ENCODE data around the gene FOXR1. TPM values are rescaled to one million over a fixed set of nuclear protein-coding genes. Genes with fewer than 3 reads are reported as not detected.

Gene FOXR1
- total RNA-seq, 4 donors from 2014 or later: not detected

- intact Hi-C loops (cut with DNase I): no loop called here
- DNase-seq (ENCODE audit: extremely low spot score): no peak
- TF ChIP-seq EP300 (IDR thresholded peaks at IDR 0.05) (no peak), POLR2A (IDR thresholded peaks at IDR 0.05; ENCODE audit: low read depth) (no peak), POLR2AphosphoS5 (IDR thresholded peaks at IDR 0.05) (no peak)
- TF ChIP-seq, protein P1, sequence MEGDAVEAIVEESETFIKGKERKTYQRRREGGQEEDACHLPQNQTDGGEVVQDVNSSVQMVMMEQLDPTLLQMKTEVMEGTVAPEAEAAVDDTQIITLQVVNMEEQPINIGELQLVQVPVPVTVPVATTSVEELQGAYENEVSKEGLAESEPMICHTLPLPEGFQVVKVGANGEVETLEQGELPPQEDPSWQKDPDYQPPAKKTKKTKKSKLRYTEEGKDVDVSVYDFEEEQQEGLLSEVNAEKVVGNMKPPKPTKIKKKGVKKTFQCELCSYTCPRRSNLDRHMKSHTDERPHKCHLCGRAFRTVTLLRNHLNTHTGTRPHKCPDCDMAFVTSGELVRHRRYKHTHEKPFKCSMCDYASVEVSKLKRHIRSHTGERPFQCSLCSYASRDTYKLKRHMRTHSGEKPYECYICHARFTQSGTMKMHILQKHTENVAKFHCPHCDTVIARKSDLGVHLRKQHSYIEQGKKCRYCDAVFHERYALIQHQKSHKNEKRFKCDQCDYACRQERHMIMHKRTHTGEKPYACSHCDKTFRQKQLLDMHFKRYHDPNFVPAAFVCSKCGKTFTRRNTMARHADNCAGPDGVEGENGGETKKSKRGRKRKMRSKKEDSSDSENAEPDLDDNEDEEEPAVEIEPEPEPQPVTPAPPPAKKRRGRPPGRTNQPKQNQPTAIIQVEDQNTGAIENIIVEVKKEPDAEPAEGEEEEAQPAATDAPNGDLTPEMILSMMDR (IDR thresholded peaks at IDR 0.05): no peak
- Histone ChIP-seq H3K9me3 (no peaks in the 10 kb centered on the region), H3K36me3 (peaks cover 0 to 36% (median 29%) of the 10 kb centered on the region in 4 donors), H3K4me3 (peak overlapping the region; percentile 68 to 94 (median 80)), H3K4me1 (peaks cover 11 to 30% (median 21%) of the 10 kb centered on the region in 4 donors), H3K27ac (replicated peaks in 1 of 4) (peak overlapping the region; percentile 80 to 87 (median 82)), H3K27me3 (no peaks in the 10 kb centered on the region)
- 54% methylated on average over 2 of the region's 13 CpGs for WGBS
Observed at GRCh38 chr11:119030029-119030328, 58.4 kb downstream of the FOXR1 start.

GRCh38 chr11:119030329-119031047, 58.9 kb downstream of the FOXR1 start, which contains the start of gene SLC37A4:
SLC37A4 (minus strand) TSS chr11:119030877.
- 0% methylated on average over 8 of the region's 67 CpGs for WGBS
- H3K9me3 ChIP-seq: no peaks in the 10 kb centered on the region
- H3K27me3 ChIP-seq: no peaks in the 10 kb centered on the region
- peak within 1 kb of the TSS; percentile 68 to 94 (median 80) for H3K4me3 ChIP-seq
- intact Hi-C loops (cut with DNase I): no loop called here
- TF ChIP-seq, protein P1 (IDR thresholded peaks at IDR 0.05): peak in 2 of 3 experiments; percentile 91 to 98
- TF ChIP-seq POLR2AphosphoS5 (IDR thresholded peaks at IDR 0.05) (peak; percentile 78 to 95), POLR2A (IDR thresholded peaks at IDR 0.05; ENCODE audit: low read depth) (no peak)
- peak within 1 kb of the TSS; percentile 80 to 87 (median 82) for H3K27ac ChIP-seq (replicated peaks in 1 of 4)
- peaks cover 0 to 31% (median 24%) of the 10 kb centered on the region in 4 donors for H3K36me3 ChIP-seq
- H3K4me1 ChIP-seq: peaks cover 9 to 30% (median 19%) of the 10 kb centered on the region in 4 donors
- DNase-seq (ENCODE audit: extremely low spot score): peak; percentile 99

Small RNA genes lying within 50 kb of the gene (small RNA-seq; reads per million reads assigned to genes)
- gene AP003392.2 (0 reads per million in 3 donors), gene RF00017 (0 reads per million in 3 donors), gene RF00019 (0 reads per million in 3 donors), gene RN7SL688P (0 reads per million in 3 donors)

Other genes with a start within 250 kb of the FOXR1 start
- gene DDX6, start 180.6 kb upstream of the FOXR1 start, total RNA-seq: 100 to 1,000 TPM in 3 of 4 donors, 10 to 100 TPM in 1; 92.9 to 113 (median 105) TPM
- under 1 TPM in 1 of 4 donors, not detected in 3; 0.17 TPM for gene CXCR5, start 87.9 kb upstream of the FOXR1 start, total RNA-seq
- 10 to 100 TPM; 19.1 to 66.2 (median 42.7) TPM for gene BCL9L, start 45.8 kb upstream of the FOXR1 start, total RNA-seq
- not detected for gene UPK2, start 15.5 kb upstream of the FOXR1 start, total RNA-seq
- gene CENATAC, start 26.4 kb downstream of the FOXR1 start, total RNA-seq: 10 to 100 TPM; 22.2 to 55.2 (median 30.8) TPM
- gene RPS25, start 46.6 kb downstream of the FOXR1 start, total RNA-seq: 1,000 to 10,000 TPM; 1,036 to 2,235 (median 1,740) TPM
- gene TRAPPC4, start 47.0 kb downstream of the FOXR1 start, total RNA-seq: 10 to 100 TPM; 38.2 to 47.2 (median 42.4) TPM
- 10 to 100 TPM in 1 of 4 donors, 1 to 10 TPM in 3; 5.8 to 11.7 (median 9.5) TPM for gene SLC37A4, start 59.1 kb downstream of the FOXR1 start, total RNA-seq
- gene HYOU1, start 85.4 kb downstream of the FOXR1 start, total RNA-seq: 10 to 100 TPM; 36.1 to 57.5 (median 52.7) TPM
- 10 to 100 TPM; 27.4 to 40.2 (median 32.4) TPM for gene VPS11, start 96.1 kb downstream of the FOXR1 start, total RNA-seq
- 1 to 10 TPM; 3.1 to 7.8 (median 6.1) TPM for gene HMBS, start 113.1 kb downstream of the FOXR1 start, total RNA-seq
- 10 to 100 TPM; 14.2 to 28.7 (median 19.9) TPM for gene DPAGT1, start 130.1 kb downstream of the FOXR1 start, total RNA-seq
- 10 to 100 TPM in 2 of 4 donors, 1 to 10 TPM in 2; 7.5 to 15.2 (median 9.4) TPM for gene C2CD2L, start 135.6 kb downstream of the FOXR1 start, total RNA-seq
- 10 to 100 TPM; 22.8 to 30.8 (median 26.4) TPM for gene HINFP, start 149.8 kb downstream of the FOXR1 start, total RNA-seq
- gene ABCG4, start 177.3 kb downstream of the FOXR1 start, total RNA-seq: 1 to 10 TPM in 1 of 4 donors, under 1 TPM in 3; 0.33 to 1.4 (median 0.60) TPM
- gene NLRX1, start 197.0 kb downstream of the FOXR1 start, total RNA-seq: 10 to 100 TPM; 21.5 to 47.3 (median 27.2) TPM
- gene NHERF4, start 213.7 kb downstream of the FOXR1 start, total RNA-seq: under 1 TPM in 1 of 4 donors, not detected in 3; 0.29 TPM
- 10 to 100 TPM; 20.7 to 27.7 (median 24.1) TPM for gene CBL, start 234.6 kb downstream of the FOXR1 start, total RNA-seq